HEK293T (cell line): ENCODE results near the gene CLTA.

Experiments
- ARNT ChIP-seq: fragments of 450-650 bp; IDR thresholded peaks from 2 replicates; pipeline ENCODE4 v1.6.1; 2017; ENCODE audit warnings: mild to moderate bottlenecking
- BHLHE40 ChIP-seq: fragments of 450-650 bp; IDR thresholded peaks from 2 replicates; pipeline ENCODE4 v1.6.1; 2016; ENCODE audit warnings: mild to moderate bottlenecking, moderate library complexity, borderline replicate concordance
- ELF4 ChIP-seq: fragments of 450-650 bp; IDR thresholded peaks from 2 replicates; pipeline ENCODE4 v1.6.1; 2017; ENCODE audit warnings: antibody characterized with exemption
- FOXA1 ChIP-seq: fragments of 450-650 bp; IDR thresholded peaks from 2 replicates; pipeline ENCODE4 v1.6.1; 2016; ENCODE audit warnings: mild to moderate bottlenecking
- FOXK2 ChIP-seq: fragments of 450-650 bp; IDR thresholded peaks from 2 replicates; pipeline ENCODE4 v1.6.1; 2016; ENCODE audit warnings: mild to moderate bottlenecking
- FOXM1 ChIP-seq: fragments of 450-650 bp; IDR thresholded peaks from 2 replicates; pipeline ENCODE4 v1.6.1; 2017; ENCODE audit warnings: mild to moderate bottlenecking, borderline replicate concordance
- HDGF ChIP-seq: fragments of 450-650 bp; IDR thresholded peaks from 2 replicates; pipeline ENCODE4 v1.6.1; 2017; ENCODE audit warnings: antibody characterized with exemption, borderline replicate concordance
- NFRKB ChIP-seq: fragments of 450-650 bp; IDR thresholded peaks from 2 replicates; pipeline ENCODE4 v1.6.1; 2016; ENCODE audit warnings: mild to moderate bottlenecking, moderate library complexity
- SP1 ChIP-seq: fragments of 450-650 bp; IDR thresholded peaks from 2 replicates; pipeline ENCODE4 v1.6.1; 2017
- TARDBP ChIP-seq: fragments of 450-650 bp; IDR thresholded peaks from 2 replicates; pipeline ENCODE4 v1.6.1; 2016
- ZNF384 ChIP-seq: fragments of 450-650 bp; IDR thresholded peaks from 2 replicates; pipeline ENCODE4 v1.6.1; 2016
- TF ChIP-seq, protein P1 (sequence below): fragments of 450-650 bp; IDR thresholded peaks from 2 replicates; pipeline ENCODE4 v1.6.1; 2016

DNA sequence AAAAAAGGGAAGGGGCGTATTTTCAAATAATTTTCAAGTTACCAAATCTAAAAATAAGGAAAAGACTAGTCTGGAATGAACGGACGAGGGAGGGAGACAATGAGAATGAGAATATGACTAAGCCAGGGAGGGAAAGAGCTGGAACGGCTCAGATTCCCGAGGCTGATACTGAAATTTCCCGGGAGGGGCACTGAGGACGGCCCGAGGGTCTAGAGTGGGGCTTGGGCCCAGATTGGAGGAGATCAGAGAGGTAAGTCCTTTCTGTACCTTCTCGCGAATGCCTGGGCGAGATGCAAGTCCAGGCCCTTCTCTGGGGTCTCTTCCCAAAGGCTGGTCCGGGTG lies 24.9 kb upstream of the CLTA start:
- TF ChIP-seq SP1 (no peak), FOXK2 (no peak), FOXM1 (no peak), TARDBP (no peak), BHLHE40 (no peak), NFRKB (no peak), HDGF (no peak), ARNT (no peak), ZNF384 (no peak), FOXA1 (no peak), ELF4 (no peak)
- TF ChIP-seq, protein P1, sequence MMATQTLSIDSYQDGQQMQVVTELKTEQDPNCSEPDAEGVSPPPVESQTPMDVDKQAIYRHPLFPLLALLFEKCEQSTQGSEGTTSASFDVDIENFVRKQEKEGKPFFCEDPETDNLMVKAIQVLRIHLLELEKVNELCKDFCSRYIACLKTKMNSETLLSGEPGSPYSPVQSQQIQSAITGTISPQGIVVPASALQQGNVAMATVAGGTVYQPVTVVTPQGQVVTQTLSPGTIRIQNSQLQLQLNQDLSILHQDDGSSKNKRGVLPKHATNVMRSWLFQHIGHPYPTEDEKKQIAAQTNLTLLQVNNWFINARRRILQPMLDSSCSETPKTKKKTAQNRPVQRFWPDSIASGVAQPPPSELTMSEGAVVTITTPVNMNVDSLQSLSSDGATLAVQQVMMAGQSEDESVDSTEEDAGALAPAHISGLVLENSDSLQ = no peak
